Caki2 (cell line): ENCODE measurements around the gene TTPAL. TPM values are rescaled to one million over a fixed set of nuclear protein-coding genes. Genes with fewer than 3 reads are reported as not detected.

Experiments used
- total RNA-seq: library from RNA; depleted of rRNA; stranded (reverse); fragments of >200 nt; shearing (Covaris generic); gene quantifications from 2 replicates; pipeline ENCODE4 v1.2.3, GENCODE V29; 2014; ENCODE audit warnings: low replicate concordance; rRNA removed

The TTPAL gene
- total RNA-seq, 1 experiment from 2014 or later = 4.5 TPM

Other genes starting within 250 kb of the TTPAL start
- 0.37 TPM in 1 of 2 replicates, not detected in the other for gene GDAP1L1, start 228.6 kb upstream of the TTPAL start, total RNA-seq
- gene FITM2, start 164.7 kb upstream of the TTPAL start, total RNA-seq = 5.0 and 6.9 TPM in 2 replicates
- not detected in 2 replicates for gene R3HDML, start 138.8 kb upstream of the TTPAL start, total RNA-seq
- not detected in 2 replicates for gene HNF4A, start 120.2 kb upstream of the TTPAL start, total RNA-seq
- gene SERINC3, start 46.2 kb downstream of the TTPAL start, total RNA-seq = 59.5 and 60.8 TPM in 2 replicates
- 38.5 and 58.1 TPM in 2 replicates for gene PKIG, start 106.7 kb downstream of the TTPAL start, total RNA-seq
- gene ADA, start 175.8 kb downstream of the TTPAL start, total RNA-seq = 33.6 and 102 TPM in 2 replicates
- 39.7 and 55.7 TPM in 2 replicates for gene CCN5, start 239.5 kb downstream of the TTPAL start, total RNA-seq